ENCODE measurements around the gene CATSPERB. TPM values are rescaled to one million over a fixed set of nuclear protein-coding genes. Genes with fewer than 3 reads are reported as not detected.

CATSPERB gene, protein sequence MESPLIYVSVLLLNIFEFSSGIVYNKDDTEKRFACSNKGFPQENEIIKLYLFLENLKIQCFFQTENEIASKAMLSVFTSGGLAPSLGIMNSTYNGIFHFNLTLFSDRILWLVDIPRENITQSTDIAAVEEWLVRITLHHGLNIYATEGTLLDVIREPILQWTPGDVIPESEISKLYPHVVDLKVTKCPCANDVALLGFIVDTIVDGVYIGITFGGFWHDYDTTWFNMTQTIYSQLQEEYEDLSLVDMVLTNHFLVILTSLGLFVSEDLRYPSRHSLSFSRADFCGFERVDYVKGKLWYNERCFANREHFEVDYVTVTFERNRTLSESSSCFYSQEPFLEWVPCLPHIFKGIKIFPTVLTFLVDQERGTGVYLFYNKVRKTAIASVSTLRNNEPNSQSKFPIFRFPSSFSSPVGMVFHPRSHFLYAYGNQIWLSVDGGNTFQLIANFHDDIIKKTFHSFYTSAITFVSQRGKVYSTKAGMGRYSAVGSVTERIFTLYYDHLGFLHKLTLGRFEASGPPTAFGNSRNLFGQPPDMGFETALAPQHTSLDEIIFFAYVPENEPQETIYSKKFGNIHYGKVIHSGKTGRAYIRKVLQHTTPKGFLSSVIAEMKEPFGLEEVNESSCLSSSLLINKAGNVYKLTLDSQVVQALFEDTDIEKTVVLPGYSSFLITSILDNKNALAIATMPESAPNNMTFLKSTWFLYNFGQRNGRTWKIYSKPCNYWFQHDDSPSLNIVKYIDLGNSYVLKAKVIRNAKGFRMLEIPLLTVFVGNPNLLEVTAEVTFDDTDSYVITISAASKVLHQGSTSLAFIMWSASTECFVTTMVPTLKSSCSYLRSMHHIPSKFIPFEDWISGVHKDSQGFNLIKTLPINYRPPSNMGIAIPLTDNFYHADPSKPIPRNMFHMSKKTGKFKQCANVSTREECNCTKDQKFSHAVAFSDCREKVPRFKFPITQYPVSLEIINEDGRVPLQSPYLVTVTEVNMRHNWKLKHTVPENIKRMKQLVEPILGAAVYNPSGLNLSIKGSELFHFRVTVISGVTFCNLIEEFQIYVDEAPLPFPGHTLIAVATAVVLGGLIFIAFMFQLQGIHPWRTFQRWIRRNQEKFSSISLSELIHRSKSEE
- not detected in 5 replicates for total RNA-seq (2022; extraction: Qiagen RNA extraction; ENCODE audit: low read depth)

DNA sequence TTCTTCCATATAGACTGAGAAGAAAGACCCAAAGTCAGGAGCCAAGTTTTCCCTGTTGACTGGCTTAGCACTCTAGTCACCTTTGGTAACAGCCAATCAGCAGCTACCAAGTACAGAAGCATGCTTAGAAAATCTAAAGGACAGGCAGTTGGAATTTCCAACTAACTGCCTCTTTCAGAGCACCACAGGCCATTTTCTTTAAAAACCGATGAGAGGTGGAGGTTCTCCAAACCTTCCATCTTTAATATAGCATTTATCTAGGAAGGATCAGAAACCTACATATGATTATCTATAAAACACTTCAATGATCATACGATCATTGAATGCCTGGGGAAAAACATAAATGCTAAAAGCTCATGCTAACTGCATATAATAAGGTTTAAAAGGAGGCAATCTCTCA, at the start of gene CATSPERB:
Gene CATSPERB, minus strand, starts transcription at position 101 of the 400 bp plus-strand sequence. CDS start 2,607 bp downstream, outside the sequence.

Other genes starting within 250 kb of the CATSPERB start
- gene PPP4R3A, start 221.8 kb downstream of the CATSPERB start, total RNA-seq (2022; extraction: Qiagen RNA extraction; ENCODE audit: low read depth), result 69.5 to 87.2 TPM (median 77.2 TPM) in 5 replicates
- gene TC2N, start 135.4 kb upstream of the CATSPERB start, total RNA-seq (2022; extraction: Qiagen RNA extraction; ENCODE audit: low read depth), result 0.51 to 0.72 TPM (median 0.65 TPM) in 5 replicates
- 1.8 to 2.3 TPM (median 2.2 TPM) in 5 replicates for gene FBLN5, start 215.6 kb upstream of the CATSPERB start, total RNA-seq (2022; extraction: Qiagen RNA extraction; ENCODE audit: low read depth)